OCI-LY7 (cell line): Measurements from ENCODE around the gene PRKAG2. TPM values are rescaled to one million over a fixed set of nuclear protein-coding genes. Genes with fewer than 3 reads are reported as not detected.

Experiments used
- BruUV-seq: library from RNA; stranded (reverse); fragments of 400-500 nt; replicated peaks from 2 replicates; lab custom pipeline; 2021; lab: Mats Ljungman, UMichigan
- CTCF ChIA-PET: fragments of 300-600 bp; sonication (Branson Sonifier 250); formaldehyde crosslinking; loops from one replicate; lab custom pipeline; 2022; ENCODE audit warnings: antibody characterized with exemption; ENCODE audit not compliant: unreplicated experiment; lab: Charles Lee
- POLR2A ChIA-PET: fragments of 300-600 bp; sonication (Branson Sonifier 250); formaldehyde crosslinking; loops from one replicate; lab custom pipeline; 2022; ENCODE audit warnings: antibody characterized with exemption; lab: Charles Lee
- DNase-seq: peaks from one replicate; pipeline ENCODE4 v3.0.0-alpha.2; 2015; ENCODE audit warnings: low spot score
- H2AFZ ChIP-seq: fragments of 200-600 bp; sonication (generic), shearing (Covaris generic); 2 replicates; pipeline ENCODE4 v1.6.1; 2014; ENCODE audit warnings: mild to moderate bottlenecking, antibody characterized with exemption, low read length, moderate library complexity
- H3K27ac ChIP-seq: fragments of 200-600 bp; sonication (generic); 2 replicates; pipeline ENCODE4 v1.5.1; 2014; ENCODE audit warnings: mixed run types, low read depth, mild to moderate bottlenecking, moderate library complexity, low read length, inconsistent platforms; ENCODE audit not compliant: poor library complexity, severe bottlenecking
- H3K36me3 ChIP-seq: fragments of 200-600 bp; sonication (generic); 2 replicates; pipeline ENCODE4 v1.6.1; 2014; ENCODE audit warnings: mild to moderate bottlenecking, antibody characterized with exemption, low read length, moderate library complexity, mixed read lengths; ENCODE audit not compliant: insufficient read depth
- H3K4me1 ChIP-seq: fragments of 200-600 bp; sonication (generic); 2 replicates; pipeline ENCODE4 v1.5.1; 2014; ENCODE audit warnings: mild to moderate bottlenecking, low read length; ENCODE audit not compliant: insufficient read depth, poor library complexity, severe bottlenecking
- H3K4me2 ChIP-seq: fragments of 200-600 bp; sonication (generic); 2 replicates; pipeline ENCODE4 v1.6.1; 2014; ENCODE audit warnings: mild to moderate bottlenecking, low read length
- H3K4me3 ChIP-seq: fragments of 200-600 bp; sonication (generic); 2 replicates; pipeline ENCODE4 v1.5.1; 2014; ENCODE audit warnings: mild to moderate bottlenecking, low read depth, low read length; ENCODE audit not compliant: poor library complexity, severe bottlenecking
- H3K79me2 ChIP-seq: fragments of 200-600 bp; sonication (generic); 2 replicates; pipeline ENCODE4 v1.6.1; 2016; ENCODE audit warnings: low read depth, mild to moderate bottlenecking, low read length, moderate library complexity, mixed read lengths; ENCODE audit not compliant: insufficient read depth
- H3K9me2 ChIP-seq: fragments of 200-600 bp; sonication (generic); 2 replicates; pipeline ENCODE4 v1.6.1; 2016; ENCODE audit warnings: mild to moderate bottlenecking, low read length, mixed read lengths; ENCODE audit not compliant: insufficient read depth
- H3K9me3 ChIP-seq: fragments of 200-600 bp; sonication (generic); 2 replicates; pipeline ENCODE4 v1.6.1; 2014; ENCODE audit warnings: mild to moderate bottlenecking, mixed run types, low read length, mixed read lengths
- H4K20me1 ChIP-seq: fragments of 200-600 bp; sonication (generic); 2 replicates; pipeline ENCODE4 v1.6.1; 2014; ENCODE audit warnings: mild to moderate bottlenecking, antibody characterized with exemption, low read length, moderate library complexity, mixed read lengths; ENCODE audit not compliant: insufficient read depth
- EZH2phosphoT487 ChIP-seq: fragments of 200-600 bp; sonication (generic); IDR thresholded peaks from 2 replicates; pipeline ENCODE4 v1.6.1; 2018; ENCODE audit warnings: low read depth, borderline replicate concordance, mild to moderate bottlenecking, mixed run types, antibody characterized with exemption, low read length, moderate library complexity, mixed read lengths
- intact Hi-C: fragments of 100-400 bp; cut with micrococcal nuclease; formaldehyde crosslinking; loops from one replicate; pipeline ENCODE4 v1.10.0; 2022; ENCODE audit not compliant: unreplicated experiment
- total RNA-seq, 2 experiments: library from RNA; depleted of rRNA in 1 of 2; stranded (reverse); fragments of >200 nt in 1 of 2; shearing (Covaris generic) in 1 of 2; gene quantifications; 2 replicates each; pipeline ENCODE4 v1.2.3, GENCODE V29; 2014 to 2022
- TF ChIP-seq, protein P1 (sequence below): fragments of 200-600 bp; sonication (generic); conservative IDR thresholded peaks from 2 replicates; pipeline ENCODE4 v1.5.1; 2014; ENCODE audit warnings: mild to moderate bottlenecking, antibody characterized with exemption, low read length, moderate library complexity, mixed read lengths

The PRKAG2 gene
- total RNA-seq, 2 experiments from 2014 or later: 1.2 to 5.1 TPM

DNA sequence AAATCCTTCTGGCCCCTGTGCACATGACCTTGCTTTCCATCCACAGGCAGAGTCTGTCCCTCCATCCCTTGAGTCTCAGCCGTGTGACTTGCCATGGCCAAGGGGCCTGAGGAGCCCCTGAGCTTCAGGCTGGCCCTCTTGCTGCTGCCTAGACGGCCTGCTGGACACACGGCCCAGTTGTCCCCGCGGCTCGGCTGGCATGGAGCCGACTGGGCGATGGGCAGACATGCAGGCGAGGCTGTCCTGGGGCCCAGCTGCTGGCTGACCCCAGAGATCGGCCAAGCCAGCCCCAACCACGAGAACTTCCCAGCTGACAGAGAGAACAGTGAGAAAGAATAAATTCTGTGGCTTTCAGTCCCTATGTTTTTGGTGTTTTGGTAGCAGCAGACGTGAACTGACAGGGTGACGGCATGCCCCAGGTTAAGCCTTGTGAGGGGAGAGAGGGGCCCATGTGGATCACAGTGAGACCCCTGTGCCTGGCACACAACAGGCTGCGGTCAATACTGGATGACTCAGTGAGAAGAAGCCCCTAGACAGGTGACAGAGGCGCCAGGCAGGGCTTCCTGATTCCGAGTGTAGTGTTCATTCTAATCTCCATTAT is 11.7 kb downstream of the PRKAG2 start:
- peaks cover 3% of the 10 kb centered on the region for H3K4me1 ChIP-seq
- no peaks in the 10 kb centered on the region for H3K36me3 ChIP-seq
- ChIA-PET POLR2A (interaction anchor here (0.7 kb wide), 1 partner anchor 114 kb away, joined by 5 read pairs; no protein-coding TSS in a partner anchor), CTCF (no interaction called here)
- no peaks in the 10 kb centered on the region for H3K9me2 ChIP-seq
- H3K79me2 ChIP-seq: no peaks in the 10 kb centered on the region
- DNase-seq: no peak
- no peak overlapping the region for H2AFZ ChIP-seq
- intact Hi-C loops: loop anchor here (10.0 kb wide), 1 partner anchor 170 kb away; no protein-coding TSS in a partner anchor
- H3K27ac ChIP-seq: no peak overlapping the region
- no peak for TF ChIP-seq EZH2phosphoT487
- TF ChIP-seq, protein P1, sequence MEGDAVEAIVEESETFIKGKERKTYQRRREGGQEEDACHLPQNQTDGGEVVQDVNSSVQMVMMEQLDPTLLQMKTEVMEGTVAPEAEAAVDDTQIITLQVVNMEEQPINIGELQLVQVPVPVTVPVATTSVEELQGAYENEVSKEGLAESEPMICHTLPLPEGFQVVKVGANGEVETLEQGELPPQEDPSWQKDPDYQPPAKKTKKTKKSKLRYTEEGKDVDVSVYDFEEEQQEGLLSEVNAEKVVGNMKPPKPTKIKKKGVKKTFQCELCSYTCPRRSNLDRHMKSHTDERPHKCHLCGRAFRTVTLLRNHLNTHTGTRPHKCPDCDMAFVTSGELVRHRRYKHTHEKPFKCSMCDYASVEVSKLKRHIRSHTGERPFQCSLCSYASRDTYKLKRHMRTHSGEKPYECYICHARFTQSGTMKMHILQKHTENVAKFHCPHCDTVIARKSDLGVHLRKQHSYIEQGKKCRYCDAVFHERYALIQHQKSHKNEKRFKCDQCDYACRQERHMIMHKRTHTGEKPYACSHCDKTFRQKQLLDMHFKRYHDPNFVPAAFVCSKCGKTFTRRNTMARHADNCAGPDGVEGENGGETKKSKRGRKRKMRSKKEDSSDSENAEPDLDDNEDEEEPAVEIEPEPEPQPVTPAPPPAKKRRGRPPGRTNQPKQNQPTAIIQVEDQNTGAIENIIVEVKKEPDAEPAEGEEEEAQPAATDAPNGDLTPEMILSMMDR: no peak
- H4K20me1 ChIP-seq: no peaks in the 10 kb centered on the region
- BruUV-seq: no TSS peak
- no peak overlapping the region for H3K4me2 ChIP-seq
- H3K9me3 ChIP-seq: no peaks in the 10 kb centered on the region
- H3K4me3 ChIP-seq: no peak overlapping the region

DNA sequence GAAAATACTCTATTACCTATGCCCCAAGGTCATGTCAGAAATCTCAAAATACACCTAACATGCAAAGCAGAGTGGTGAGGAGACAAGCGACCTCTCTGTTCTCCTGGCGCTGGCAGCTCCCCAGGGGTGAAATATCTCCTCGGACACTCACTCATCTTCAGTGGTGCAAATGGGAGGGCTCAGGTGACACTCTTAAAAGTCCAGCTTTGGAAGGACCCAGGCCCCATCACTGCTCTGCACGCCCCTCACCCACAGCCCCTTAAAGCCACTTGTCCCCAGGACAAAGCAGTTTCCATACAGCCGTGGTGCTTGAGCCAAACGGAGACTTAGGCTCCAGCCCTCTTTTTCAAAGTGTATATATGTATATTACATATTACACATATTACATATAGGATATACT is 12.4 kb downstream of the PRKAG2 start:
- Histone ChIP-seq H3K9me2 (no peaks in the 10 kb centered on the region), H4K20me1 (no peaks in the 10 kb centered on the region), H2AFZ (no peak overlapping the region), H3K36me3 (no peaks in the 10 kb centered on the region), H3K4me2 (no peak overlapping the region), H3K27ac (no peak overlapping the region), H3K9me3 (no peaks in the 10 kb centered on the region), H3K4me1 (peaks cover 3% of the 10 kb centered on the region), H3K79me2 (no peaks in the 10 kb centered on the region), H3K4me3 (no peak overlapping the region)
- POLR2A ChIA-PET: no interaction called here
- DNase-seq: no peak
- no TSS peak for BruUV-seq
- intact Hi-C loops: loop anchor here (10.0 kb wide), 1 partner anchor 170 kb away; no protein-coding TSS in a partner anchor
- TF ChIP-seq, protein P1: no peak
- no peak for TF ChIP-seq EZH2phosphoT487
- CTCF ChIA-PET: no interaction called here

DNA sequence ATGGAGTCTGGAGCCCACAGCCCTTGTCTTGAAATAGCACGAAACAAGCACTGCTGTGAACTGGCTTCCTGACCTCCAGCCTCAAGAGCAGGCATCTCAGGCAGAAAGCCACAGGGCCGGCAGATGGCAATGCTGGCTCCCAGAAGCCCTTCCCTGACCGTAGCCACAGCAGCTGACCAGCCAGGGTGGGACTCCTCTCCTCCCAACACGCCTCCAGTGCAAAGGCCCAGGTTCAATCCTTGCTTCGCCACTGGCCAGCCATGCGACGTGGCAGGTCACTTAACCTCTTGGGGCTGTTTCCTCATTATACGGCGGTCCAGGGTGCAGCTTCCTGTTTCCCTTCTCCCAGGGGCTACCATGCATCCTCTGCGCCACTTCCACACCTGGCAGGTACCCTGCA is 12.8 kb downstream of the PRKAG2 start:
- no peak overlapping the region for H3K27ac ChIP-seq
- H3K36me3 ChIP-seq: no peaks in the 10 kb centered on the region
- H3K4me3 ChIP-seq: no peak overlapping the region
- CTCF ChIA-PET: no interaction called here
- H4K20me1 ChIP-seq: no peaks in the 10 kb centered on the region
- H3K4me1 ChIP-seq: peaks cover 3% of the 10 kb centered on the region
- H3K79me2 ChIP-seq: no peaks in the 10 kb centered on the region
- no peak overlapping the region for H3K4me2 ChIP-seq
- no peak for TF ChIP-seq EZH2phosphoT487
- TF ChIP-seq, protein P1: no peak
- no TSS peak for BruUV-seq
- POLR2A ChIA-PET: no interaction called here
- intact Hi-C loops: loop anchor here (10.0 kb wide), 1 partner anchor 171 kb away; no protein-coding TSS in a partner anchor
- no peak overlapping the region for H2AFZ ChIP-seq
- no peaks in the 10 kb centered on the region for H3K9me2 ChIP-seq
- no peaks in the 10 kb centered on the region for H3K9me3 ChIP-seq
- DNase-seq: no peak
